COR-L47 (cell line): ENCODE measurements around the gene SIPA1L3.
"Not testable (repeated sequence)": the region's sequence is repeated elsewhere in the genome, so short reads cannot be mapped to it uniquely, and the experiment has no call there.

Source experiments
- DNase-seq: peaks from one replicate; lab custom pipeline; 2025; lab: John Stamatoyannopoulos, UW

The SIPA1L3 gene

DNA sequence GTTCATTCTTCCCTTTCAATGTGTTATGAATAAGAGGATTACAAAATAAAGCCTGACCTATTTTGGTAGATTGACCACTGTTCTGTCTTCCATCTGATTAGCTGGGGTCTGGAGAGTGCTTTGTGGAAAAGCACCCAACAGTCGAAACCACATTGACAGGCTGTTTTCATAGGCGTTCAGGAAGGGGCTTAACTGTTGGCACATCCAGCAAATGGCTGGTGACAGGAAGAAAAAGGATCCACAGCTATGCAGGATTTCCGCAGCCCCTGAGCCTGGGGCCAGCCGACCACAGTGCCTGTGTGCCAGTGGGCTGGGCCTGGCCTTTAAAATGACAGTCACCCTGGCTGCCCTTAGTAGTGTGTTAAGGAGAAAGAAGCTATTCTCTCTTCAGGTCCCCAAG lies 113.3 kb downstream of the SIPA1L3 start:
- no peak for DNase-seq

DNA sequence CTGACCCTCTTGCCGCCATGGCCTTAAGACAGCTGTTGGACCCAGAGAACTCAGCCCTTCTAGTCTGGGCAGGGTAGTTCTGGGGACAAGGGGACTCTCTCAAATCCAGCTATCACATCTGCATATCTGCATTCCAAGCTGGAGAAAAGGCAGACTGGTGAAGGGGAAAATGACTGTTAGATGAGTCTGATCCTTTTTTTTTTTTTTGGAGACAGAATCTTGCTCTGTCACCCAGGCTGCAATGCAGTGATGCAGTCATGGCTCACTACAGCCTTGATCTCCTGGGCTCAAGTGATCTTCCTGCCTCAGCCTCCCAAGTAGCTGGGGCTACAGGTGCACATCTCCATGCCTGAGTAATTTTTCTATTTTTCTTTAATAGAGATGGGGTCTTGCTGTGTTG lies 114.3 kb downstream of the SIPA1L3 start:
- DNase-seq, result no peak

GRCh38 chr19:38022791-38023670 lies 116.0 kb downstream of the SIPA1L3 start:
- no peak for DNase-seq

DNA sequence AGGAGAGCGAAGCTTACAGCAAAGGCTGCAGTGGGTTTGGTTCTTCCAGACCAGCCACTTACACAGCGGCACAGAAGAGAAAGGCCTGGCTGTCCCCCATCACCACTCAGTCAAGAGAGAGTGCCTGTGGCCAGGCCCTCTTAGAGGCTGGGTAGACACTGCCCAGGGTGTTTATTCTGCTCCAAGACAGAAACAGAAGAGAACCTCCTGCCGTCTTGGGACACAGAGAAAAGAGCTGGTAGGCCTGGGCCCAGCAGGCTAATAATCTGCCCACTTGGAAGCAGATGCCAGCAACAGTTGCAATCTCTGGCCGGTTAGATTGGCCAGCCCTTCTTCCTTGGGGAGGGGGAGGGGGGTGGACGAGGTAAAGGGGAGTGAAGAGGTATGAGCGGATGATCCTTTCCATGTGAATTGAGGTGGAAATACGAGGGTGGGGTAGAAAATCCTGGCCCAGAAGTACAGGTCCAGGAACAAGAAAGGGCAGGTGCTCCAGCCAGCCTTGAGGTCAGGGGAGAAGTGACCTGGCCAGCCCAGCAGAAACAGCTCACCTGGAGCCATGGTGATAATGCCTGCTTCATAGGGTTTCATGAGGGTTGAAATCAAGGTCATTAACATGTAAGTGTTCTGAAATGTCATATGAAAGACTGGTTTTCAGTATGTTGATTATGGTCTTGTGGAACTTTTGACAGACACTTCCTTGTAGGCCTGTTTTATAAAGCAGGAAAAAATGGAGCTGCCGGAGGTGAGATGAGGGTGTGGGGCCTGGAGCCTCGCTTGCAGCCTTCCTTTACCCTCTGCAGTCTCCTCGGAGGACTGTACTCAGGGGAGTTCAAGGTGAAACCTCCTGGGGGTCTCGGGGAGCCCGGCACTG lies 116.9 kb downstream of the SIPA1L3 start:
- no peak for DNase-seq

DNA sequence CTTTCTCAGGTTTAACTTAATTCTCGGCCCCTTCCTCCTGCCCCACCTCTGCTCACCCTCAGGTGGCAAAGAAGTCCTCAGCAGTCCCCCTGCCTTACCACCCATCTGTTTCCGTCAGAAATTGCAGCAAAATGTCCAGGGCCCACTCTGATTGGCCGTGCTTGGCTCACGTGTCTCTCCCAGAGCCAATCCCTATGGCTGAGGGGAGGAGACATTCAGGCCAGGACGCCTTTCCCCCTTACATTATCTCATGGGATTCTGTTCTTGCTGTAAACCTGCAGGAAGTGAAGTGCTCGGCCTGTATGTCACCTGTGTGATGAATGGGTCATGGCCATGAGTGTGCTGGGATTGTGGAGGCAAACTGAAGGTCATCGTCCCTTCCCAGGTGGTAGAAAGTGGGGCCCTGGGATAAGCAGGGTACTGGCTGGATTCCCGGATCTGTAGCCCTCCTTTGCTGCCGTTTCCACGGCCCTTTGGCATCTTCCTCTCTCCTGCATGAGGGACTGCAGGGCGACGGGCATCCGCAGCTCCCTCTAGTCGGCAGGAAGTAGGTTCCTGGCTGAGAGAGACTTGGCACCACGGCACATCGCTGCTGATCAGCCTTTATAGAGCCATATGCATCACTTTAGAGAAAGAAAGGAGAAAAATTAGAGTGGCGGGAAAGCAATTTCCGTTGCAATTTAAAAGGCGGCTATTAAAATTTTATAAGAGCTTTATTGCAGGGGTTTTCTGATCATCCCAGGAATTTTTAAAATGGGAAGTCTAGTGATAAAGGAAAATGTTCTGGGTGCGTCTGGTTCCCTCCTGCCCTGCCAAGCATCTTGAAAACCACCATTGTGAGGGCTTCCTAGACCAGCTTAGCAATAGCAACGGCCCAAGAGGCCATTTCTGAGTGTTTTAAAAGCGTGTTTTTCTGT lies 118.2 kb downstream of the SIPA1L3 start:
- no peak for DNase-seq

DNA sequence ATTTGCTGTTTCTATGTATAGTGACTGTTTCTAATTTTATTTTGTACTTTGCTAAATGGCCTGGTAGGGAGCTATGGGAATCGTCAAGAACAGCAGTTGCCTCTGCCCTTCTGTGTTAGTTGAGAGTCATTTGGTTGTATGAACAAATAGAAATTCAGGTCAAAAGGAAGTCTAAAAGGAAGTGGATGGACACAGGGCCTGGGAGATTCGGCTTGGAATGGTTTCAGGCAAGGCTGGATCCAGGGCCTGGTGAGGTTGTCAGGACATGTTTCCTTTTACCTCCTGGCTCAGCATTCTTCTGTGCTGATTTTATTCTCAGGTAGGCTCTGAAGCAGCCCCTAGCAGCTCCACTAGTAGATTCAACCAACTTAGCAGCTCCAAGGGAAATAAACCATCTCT lies 118.9 kb downstream of the SIPA1L3 start:
- no peak for DNase-seq

DNA sequence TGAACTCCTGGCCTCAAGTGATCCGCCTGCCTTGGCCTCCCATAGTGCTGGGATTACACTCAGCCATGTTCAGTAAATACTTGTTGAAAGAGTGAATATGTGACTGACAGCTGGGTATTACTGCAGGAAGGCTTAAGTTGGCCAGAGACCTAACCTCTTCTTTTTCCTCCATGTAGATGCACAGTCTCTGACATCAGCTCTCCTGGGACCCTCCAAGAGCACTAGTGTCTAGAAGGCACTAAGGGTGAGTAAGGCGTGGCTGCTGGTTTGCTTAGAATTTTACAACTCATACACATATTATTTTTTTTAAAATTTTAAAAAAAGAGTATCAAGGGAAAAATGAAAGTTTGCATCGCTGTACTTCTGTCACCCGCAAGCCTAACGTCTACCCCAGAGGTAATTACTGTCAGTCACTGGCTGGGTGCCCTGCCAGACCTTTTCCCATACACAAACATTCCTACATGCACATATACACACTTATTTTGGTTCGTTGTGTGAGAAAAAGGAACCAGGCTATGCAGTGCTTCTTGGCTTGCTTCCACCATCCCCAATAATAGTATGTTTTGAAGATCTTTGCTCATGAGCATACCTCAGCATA lies 122.0 kb downstream of the SIPA1L3 start:
- DNase-seq, result no peak

GRCh38 chr19:38030001-38030400 lies 123.0 kb downstream of the SIPA1L3 start:
- DNase-seq, result not testable (repeated sequence)

GRCh38 chr19:38030686-38031422 lies 123.8 kb downstream of the SIPA1L3 start:
- DNase-seq, result no peak

DNA sequence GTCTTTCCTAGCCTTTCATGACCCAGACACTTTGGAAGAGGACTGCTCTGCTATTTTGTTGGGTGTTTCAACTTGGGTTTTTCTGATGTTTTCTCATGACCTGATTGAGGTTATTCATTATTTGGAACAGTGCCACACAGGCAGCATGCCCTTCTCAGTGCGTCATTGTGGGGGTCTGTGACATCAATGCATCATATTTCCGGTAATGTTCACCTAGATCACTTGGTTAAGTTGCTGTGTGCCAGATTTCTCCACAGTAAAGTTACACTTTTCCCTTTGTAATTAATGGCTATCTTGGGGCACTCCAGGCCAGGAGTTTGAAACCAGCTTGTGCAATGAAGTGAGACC lies 124.4 kb downstream of the SIPA1L3 start:
- no peak for DNase-seq

GRCh38 chr19:38032151-38032550 lies 125.1 kb downstream of the SIPA1L3 start:
- no peak for DNase-seq

DNA sequence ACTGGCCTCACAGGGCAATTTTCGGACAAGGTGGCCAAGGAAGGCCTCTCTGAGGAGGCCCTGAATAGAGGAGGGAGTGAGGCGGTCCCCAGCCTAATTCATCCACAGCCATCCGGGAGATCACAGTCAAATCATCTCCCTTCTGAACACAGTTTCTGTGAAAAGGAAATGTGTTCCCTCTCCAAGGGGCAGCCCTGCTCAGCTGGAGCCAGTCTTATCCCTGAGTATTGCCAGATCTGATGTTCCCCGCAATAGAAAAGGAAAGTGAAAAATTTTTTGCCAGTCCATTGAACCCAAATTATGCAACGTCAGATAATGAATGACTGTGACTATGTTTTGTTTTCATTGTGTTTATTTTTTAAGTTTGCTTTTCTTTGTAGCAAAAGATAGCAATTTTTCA lies 125.9 kb downstream of the SIPA1L3 start:
- no peak for DNase-seq

DNA sequence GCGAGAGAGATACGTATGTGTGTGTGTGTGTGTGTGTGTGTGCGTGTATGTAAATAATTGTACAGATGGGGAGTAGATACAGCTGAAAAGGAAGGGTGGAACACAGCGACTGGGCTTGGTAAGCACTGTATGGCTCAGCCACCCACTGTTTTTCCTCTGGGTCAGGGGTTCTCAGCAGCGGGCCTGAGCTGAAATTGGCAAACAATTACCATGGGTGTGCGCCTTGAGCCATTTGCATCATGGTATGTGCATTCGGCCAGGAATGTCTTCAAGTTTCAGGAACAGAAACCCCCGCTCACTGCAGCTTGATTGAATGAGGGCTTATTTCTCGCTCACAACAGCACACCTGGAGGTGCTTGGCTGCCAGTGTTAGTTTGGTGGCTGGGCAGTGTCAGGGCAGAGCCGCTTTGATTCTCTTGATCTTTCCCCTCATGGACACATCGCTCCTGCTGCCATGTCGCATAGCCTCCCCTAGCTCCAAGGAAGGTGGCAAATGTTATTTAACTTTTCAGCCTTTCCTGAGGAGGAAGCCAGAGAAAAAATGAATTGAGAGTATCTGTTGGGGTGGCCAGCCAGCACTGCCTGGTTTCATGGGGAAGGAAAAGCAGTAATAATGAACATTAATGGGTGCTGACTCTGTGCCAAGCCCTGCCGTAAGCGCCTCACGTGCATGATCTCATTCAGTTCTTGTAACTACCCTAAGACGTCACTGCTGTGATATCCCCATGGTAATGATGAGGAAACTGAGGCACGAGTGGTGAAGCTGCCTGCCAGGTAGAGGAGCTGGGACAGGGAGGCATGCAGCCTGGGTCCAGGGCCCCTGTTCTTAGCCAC lies 126.9 kb downstream of the SIPA1L3 start:
- DNase-seq, result no peak

DNA sequence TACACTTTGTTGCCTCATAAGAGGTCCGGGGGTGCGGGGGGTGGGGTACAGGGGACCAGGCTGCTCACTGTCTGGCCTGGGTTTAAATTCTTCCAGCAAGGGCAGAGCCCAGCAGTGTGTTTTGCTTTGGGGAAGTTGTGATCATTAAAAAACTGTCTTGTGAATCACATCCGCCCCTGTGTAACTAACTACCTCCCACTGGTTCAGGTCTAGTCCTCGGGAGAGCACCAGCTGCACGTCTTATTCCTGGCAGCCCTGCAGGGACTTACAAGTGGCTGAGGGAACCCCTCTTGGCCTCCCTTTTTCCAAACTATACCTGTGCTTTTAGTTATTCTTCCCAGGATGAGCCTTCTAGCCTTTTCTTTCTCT lies 127.5 kb downstream of the SIPA1L3 start:
- no peak for DNase-seq

DNA sequence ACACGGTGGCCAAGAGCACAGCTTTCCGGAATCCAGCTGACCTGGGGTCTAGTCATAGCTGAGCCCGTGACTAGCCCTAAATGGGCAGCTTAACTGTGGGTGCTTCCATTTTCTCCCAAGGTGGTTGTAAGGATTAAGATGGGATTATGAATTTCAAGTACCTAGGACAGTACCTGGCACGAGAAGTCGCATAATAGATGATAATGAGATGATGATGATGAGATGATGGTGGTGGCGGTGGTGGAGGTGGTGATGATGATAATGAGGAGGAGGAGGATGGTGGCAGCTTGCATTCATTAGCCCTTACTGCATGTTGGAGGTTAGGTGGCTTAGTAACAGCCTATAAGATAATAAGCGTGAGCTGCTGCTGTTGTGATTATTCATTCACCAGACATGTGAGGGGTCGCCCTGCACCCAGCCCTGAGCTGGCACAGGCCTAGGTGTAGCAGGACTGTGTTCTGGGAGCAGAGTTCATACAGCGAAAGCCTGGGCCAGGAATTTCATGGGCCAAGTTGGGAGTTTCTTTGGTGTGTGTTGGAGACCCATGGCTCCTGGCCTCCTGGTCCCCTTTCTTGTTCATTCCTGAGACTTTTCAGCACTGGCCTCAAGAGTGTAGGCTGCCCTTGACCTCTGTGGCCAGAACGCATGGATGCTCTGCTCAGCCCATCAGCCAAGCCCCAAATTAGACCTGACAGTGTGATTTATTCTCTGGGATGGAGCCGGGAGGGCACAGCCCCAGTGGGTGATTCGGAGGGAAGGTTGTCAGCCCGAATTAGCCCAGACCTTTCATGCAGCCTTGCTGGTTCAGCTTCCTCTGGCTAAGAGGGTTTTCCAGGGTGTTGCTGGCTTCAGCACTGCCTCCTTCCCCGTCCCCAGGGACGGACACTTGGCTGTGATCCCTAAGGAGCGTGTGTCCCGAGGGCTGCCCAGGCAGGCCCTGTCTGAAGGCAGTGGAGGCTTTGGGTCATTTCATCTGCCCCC lies 128.8 kb downstream of the SIPA1L3 start:
- no peak for DNase-seq

DNA sequence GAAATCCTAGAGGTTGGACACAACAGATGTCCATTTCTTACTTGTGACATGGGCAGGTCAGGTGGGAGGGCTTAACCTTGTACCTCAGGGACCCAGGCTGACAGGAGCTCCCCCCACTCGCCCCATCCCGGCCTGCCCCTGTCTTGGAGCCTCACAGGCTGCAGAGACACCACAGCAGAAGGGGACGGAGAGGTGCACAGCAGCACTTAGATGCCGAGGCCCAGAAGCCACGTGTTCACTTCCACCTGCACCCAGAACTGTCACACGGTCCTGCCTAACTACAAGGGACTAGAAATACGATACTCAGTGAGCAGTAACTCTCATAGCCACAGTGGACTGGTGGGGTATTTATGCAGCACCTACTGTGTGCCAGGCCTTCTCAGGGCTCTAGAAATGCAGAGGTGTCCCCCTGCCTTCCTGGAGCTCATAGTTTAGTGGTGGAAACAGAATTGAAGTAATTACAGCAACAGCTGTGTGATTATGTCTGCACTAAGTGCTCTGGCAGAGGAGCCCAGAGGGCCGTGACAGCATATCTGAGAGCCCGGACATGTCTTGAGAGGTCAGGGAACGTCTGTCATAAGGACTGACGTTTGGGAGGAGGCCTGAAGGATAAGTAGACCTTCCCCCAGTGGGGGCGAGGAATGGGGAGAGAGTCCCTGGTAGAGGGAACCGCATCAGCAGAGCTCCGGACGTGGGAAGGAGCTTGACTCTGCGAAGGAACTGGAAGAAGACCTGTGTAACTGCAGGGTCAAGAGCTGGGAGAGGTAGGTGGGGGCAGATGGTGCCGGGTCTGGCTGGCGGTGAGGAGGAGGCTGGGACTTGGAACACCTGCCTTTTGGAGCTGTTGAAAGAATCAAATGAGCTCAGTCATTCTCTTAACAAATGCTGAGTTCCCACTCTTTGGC lies 130.0 kb downstream of the SIPA1L3 start:
- no peak for DNase-seq

GRCh38 chr19:38039966-38040365 lies 133.0 kb downstream of the SIPA1L3 start:
- DNase-seq, result no peak

- no peak for DNase-seq
These were observed 135.1 kb downstream of the SIPA1L3 start for GRCh38 chr19:38042132-38042531.
